Measurements from ENCODE around the gene MOB3B.
A peak's percentile ranks its signal among the peaks of the same experiment; 100 is the strongest.

MOB3B gene

DNA sequence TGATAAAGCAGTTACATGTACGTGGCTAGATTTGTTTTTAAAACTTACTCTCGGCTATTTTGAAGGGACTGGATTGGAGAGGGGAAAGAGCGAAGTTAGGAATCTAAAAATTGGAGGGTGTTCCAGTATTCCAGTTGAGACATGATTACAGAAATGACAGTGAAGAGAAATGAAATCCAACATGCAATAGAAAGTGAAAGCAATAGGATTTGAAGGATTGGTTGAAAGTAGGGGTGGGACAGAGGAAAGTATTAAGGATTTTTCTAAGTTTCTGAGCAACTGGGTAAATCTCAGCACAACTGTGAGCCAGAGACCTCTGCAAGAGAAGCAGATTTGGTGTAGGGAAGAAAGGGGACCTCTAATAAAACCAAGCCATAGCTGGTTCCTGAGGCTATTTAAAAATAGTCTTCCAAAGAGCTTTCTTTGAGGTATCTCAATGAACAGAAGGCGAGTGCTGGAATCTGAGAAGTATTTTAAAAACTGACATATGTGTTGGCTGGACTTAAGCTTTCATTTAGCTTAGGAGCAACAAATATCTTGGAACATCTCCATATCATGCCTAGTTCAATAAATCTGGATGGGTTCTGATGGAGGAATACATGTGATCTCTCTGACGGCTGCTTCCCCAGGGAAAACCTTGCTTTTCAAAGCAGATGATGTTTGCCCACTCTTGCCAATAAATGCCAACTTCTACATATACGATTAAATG, 115.9 kb downstream of the MOB3B start:
- no peak for ATAC-seq (ENCODE audit: low read depth)
- no peak overlapping the region for H3K4me3 Mint-ChIP-seq

DNA sequence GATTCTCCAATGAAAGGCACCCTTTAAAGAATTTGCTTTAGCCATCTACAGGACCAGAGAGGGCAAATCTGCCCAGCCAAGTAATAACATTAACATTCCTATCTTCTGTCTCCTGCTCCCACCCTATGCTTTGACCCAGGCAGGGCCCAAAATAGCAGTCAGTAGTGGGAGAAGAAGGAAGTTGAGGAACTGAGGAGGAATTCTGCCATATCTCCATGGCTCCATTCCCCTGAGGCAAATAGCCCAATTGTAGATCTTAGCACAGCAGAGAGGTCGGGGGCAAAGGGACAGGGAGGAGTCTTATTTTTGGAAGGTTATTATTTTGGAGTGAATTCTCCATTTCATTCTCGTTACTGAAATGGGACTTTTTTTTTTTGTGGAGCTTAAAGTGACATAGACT, 116.7 kb downstream of the MOB3B start:
- H3K4me1 Mint-ChIP-seq = peaks cover 17% of the 10 kb centered on the region
- H3K4me3 Mint-ChIP-seq = no peak overlapping the region
- H3K27ac Mint-ChIP-seq = no peak overlapping the region
- no peaks in the 10 kb centered on the region for H3K9me3 Mint-ChIP-seq
- no peaks in the 10 kb centered on the region for H3K27me3 Mint-ChIP-seq
- ATAC-seq (ENCODE audit: low read depth) (no peak), DNase-seq (ENCODE audit: low spot score in 2 of 2) (no peak)
- H3K36me3 Mint-ChIP-seq = peaks cover 1% of the 10 kb centered on the region

More for the DNA sequence above, 115.9 kb downstream of the MOB3B start:
- peak overlapping the region; percentile 4 for H3K27ac Mint-ChIP-seq
- no peaks in the 10 kb centered on the region for H3K27me3 Mint-ChIP-seq
- peaks cover 20% of the 10 kb centered on the region for H3K4me1 Mint-ChIP-seq
- no peaks in the 10 kb centered on the region for H3K9me3 Mint-ChIP-seq
- peaks cover 2% of the 10 kb centered on the region for H3K36me3 Mint-ChIP-seq
- no peak for DNase-seq (ENCODE audit: low spot score in 2 of 2)

DNA sequence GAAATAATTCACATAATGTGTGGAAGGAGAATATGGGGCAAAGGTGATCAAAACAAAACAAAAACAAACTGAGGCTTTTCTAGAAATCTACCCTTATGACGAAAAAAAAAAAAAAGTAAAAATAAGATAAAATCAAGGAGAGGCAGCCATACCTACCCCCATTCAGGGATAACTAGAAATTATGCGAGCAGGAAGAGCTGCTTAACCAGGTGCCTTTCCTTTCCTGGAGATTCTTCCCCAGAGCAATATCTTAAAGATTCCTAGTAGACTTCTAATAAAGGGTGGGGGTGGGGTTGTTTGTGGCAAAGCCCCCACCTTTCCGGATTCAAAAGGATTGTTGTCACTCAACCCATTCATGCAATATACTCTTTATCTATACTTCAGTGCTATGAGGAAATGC, 117.5 kb downstream of the MOB3B start:
- no peaks in the 10 kb centered on the region for H3K27me3 Mint-ChIP-seq
- H3K9me3 Mint-ChIP-seq = no peaks in the 10 kb centered on the region
- H3K27ac Mint-ChIP-seq = no peak overlapping the region
- H3K4me3 Mint-ChIP-seq = no peak overlapping the region
- peaks cover 15% of the 10 kb centered on the region for H3K4me1 Mint-ChIP-seq
- DNase-seq (ENCODE audit: low spot score in 2 of 2) (no peak), ATAC-seq (ENCODE audit: low read depth) (no peak)
- H3K36me3 Mint-ChIP-seq = peaks cover 1% of the 10 kb centered on the region

DNA sequence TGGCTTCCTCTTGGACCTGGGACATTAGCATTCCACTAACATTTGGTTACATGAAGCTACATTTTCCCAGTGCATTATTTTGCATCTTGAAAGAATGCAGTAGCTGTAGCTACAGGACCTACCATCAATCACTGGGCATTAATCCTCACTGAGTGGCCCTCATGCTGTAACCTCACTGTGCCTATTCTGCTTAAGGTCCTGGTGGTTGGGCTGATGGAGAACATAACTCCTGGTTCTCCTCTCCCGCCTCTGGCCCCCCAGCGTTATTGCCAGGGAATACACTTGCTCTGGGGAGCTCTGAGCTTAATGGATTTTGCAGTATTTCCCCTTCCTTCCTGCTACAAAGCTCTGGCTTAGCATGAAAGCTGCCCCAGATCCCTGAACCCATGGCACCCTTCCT, 121.1 kb downstream of the MOB3B start:
- DNase-seq (ENCODE audit: low spot score in 2 of 2) (no peak), ATAC-seq (ENCODE audit: low read depth) (no peak)
- H3K27me3 Mint-ChIP-seq = no peaks in the 10 kb centered on the region
- H3K4me3 Mint-ChIP-seq = no peak overlapping the region
- no peaks in the 10 kb centered on the region for H3K9me3 Mint-ChIP-seq
- H3K27ac Mint-ChIP-seq = no peak overlapping the region
- H3K36me3 Mint-ChIP-seq = peaks cover 6% of the 10 kb centered on the region
- peaks cover 21% of the 10 kb centered on the region for H3K4me1 Mint-ChIP-seq

DNA sequence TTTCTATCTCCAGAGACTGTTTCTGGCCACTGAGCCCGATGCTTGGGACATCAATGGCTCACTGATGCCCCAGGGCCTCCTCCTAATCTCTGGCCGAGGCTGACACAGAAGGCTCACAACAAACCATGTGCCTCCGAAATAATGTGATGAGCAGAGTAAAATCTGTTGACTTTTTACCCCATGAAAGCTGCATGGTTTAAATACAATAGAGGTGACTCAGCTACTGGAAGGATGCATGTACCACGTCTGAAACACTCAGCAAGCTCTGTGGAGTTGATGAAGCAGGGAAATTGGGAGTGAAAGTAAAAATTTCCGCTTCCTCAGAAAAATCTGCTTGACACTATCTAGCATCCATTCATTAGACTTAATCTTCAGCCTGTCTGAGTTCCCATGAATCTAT, 121.6 kb downstream of the MOB3B start:
- H3K4me3 Mint-ChIP-seq = no peak overlapping the region
- no peaks in the 10 kb centered on the region for H3K27me3 Mint-ChIP-seq
- H3K27ac Mint-ChIP-seq = no peak overlapping the region
- H3K4me1 Mint-ChIP-seq = peaks cover 20% of the 10 kb centered on the region
- H3K9me3 Mint-ChIP-seq = no peaks in the 10 kb centered on the region
- DNase-seq (ENCODE audit: low spot score in 2 of 2) = no peak
- peaks cover 6% of the 10 kb centered on the region for H3K36me3 Mint-ChIP-seq
- no peak for ATAC-seq (ENCODE audit: low read depth)

DNA sequence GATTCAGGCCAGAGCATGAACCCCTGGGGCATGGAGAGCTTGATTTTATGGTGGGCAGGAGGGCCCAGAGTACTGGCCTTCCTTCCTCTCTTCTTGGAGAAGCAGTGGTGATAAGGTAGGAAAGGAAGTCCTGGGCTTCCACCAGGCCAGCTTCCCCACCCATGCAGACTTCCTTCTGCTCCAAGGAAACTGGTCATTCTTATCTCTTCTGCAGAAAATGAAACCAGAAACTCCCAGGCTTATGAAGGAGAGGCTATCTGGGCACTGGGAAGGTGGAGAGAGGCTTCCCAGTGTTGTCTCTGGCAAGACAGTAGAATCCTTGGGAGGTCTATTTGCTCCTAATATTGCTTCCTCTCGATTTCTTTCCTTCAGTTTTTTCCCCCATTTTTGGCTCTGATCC, 122.1 kb downstream of the MOB3B start:
- Mint-ChIP-seq H3K9me3 (no peaks in the 10 kb centered on the region), H3K4me3 (no peak overlapping the region), H3K27me3 (no peaks in the 10 kb centered on the region), H3K27ac (no peak overlapping the region), H3K4me1 (peaks cover 19% of the 10 kb centered on the region), H3K36me3 (peaks cover 6% of the 10 kb centered on the region)
- no peak for ATAC-seq (ENCODE audit: low read depth)
- DNase-seq (ENCODE audit: low spot score in 2 of 2) = no peak

DNA sequence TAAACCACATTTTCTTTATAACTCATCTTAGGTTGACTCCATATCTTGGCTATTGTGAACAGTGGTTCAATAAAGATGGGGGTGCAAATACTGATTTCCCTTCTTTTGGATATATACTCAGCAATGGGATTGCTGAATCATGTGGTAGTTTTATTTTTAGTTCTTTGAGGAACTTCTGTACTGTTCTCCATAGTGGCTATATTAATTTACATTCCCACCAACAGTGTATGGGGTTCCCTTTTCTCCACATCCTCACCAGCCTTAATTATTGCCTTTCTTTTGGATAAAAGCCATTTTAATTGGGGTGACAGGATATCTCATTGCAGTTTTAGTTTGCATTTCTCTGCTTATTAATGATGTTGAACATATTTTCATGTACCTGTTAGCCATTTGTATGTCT, 125.0 kb downstream of the MOB3B start:
- Mint-ChIP-seq H3K4me3 (no peak overlapping the region), H3K4me1 (peaks cover 37% of the 10 kb centered on the region), H3K36me3 (peaks cover 6% of the 10 kb centered on the region)

DNA sequence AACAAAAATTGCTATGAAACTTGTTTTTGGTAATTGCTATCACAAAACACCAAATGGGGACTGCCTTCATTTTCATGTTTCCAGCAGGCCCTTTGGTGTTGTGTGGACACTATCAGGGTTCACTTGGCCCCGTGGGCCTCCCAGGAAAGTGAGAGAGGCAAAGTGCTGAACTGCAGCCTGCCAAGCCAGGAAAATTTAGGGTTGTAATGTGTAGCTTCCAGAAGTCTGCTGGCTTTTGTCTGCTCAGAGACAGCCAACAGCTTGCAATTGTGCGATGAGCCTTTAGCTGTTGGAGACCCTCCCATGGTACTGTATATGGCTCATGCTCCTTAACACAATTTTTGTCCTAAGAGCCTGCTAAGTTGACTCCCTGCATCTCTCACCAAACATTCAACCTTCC, 127.0 kb downstream of the MOB3B start:
- peak overlapping the region; percentile 37 for H3K27ac Mint-ChIP-seq
- peaks cover 5% of the 10 kb centered on the region for H3K36me3 Mint-ChIP-seq
- no peak overlapping the region for H3K4me3 Mint-ChIP-seq
- DNase-seq (ENCODE audit: low spot score in 2 of 2) (no peak), ATAC-seq (ENCODE audit: low read depth) (no peak)
- H3K9me3 Mint-ChIP-seq = no peaks in the 10 kb centered on the region
- H3K4me1 Mint-ChIP-seq = peaks cover 40% of the 10 kb centered on the region
- no peaks in the 10 kb centered on the region for H3K27me3 Mint-ChIP-seq

More for the DNA sequence above, 125.0 kb downstream of the MOB3B start:
- Mint-ChIP-seq H3K27me3 (no peaks in the 10 kb centered on the region), H3K27ac (no peak overlapping the region), H3K9me3 (no peaks in the 10 kb centered on the region)
- DNase-seq (ENCODE audit: low spot score in 2 of 2) (no peak), ATAC-seq (ENCODE audit: low read depth) (no peak)

DNA sequence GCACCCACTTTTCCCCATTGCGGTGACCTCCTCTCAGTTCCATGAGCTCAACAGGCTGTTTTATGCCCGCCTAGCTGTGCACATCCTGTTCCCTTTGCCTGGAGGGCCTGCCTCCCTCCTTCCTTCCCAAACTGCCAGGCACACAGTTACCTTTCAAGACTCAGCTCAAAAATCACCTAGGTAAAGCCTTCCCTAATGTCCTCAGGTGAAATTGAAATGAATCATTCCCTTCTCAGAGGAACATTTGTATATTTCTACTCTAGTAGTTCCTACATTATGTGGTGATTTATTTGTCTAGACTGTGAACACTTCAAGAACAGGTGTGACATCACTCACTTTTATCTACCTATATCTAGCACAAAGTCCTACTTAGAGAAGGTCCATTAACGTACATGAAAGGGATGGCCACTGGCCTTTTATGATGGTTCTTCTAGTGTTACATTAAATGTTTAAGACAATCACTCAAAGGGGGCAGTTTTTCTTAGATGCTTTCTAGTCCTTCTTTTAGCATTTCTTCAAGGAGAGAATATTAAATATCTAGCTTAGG, 129.2 kb downstream of the MOB3B start:
- peaks cover 41% of the 10 kb centered on the region for H3K4me1 Mint-ChIP-seq
- ATAC-seq (ENCODE audit: low read depth) (no peak), DNase-seq (ENCODE audit: low spot score in 2 of 2) (no peak)
- no peaks in the 10 kb centered on the region for H3K27me3 Mint-ChIP-seq
- no peak overlapping the region for H3K4me3 Mint-ChIP-seq
- H3K27ac Mint-ChIP-seq = no peak overlapping the region
- H3K9me3 Mint-ChIP-seq = no peaks in the 10 kb centered on the region
- peaks cover under 1% of the 10 kb centered on the region for H3K36me3 Mint-ChIP-seq

DNA sequence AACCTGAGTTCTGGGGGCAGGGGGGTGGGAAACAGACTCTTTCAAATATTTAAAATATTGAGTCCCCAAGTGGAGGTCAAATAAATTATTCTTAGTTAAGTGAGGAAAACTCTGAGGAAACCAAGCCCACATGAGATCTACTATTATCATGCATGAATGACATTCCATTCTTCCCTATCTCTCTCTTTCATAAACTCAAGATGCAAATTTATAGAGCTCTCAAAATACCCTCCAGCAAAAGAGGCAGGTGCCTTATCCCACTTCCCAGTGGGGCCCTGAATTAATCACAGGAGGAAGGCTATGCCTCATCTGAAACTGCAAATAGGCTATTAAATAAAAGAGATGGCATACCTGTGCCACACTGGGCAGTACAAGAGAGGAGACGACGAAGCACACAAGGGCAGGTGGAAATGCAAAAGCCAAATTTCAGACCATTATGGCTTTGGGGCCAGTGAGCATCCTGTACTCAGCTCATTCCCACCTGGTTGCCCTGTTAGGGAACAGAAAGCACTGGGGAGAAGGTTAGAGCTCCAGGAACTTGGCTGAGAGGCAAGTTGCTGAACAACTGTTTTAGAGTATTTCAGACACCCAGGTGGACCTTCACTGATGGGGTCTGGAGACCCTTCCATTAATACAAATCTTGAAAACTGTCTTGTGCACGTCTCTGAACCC, 130.5 kb downstream of the MOB3B start:
- H3K4me1 Mint-ChIP-seq = peaks cover 45% of the 10 kb centered on the region
- no peak overlapping the region for H3K27ac Mint-ChIP-seq
- no peak overlapping the region for H3K4me3 Mint-ChIP-seq
- H3K36me3 Mint-ChIP-seq = no peaks in the 10 kb centered on the region
- no peak for DNase-seq (ENCODE audit: low spot score in 2 of 2)
- peak; percentile 38 for ATAC-seq (ENCODE audit: low read depth)
- H3K9me3 Mint-ChIP-seq = no peaks in the 10 kb centered on the region
- no peaks in the 10 kb centered on the region for H3K27me3 Mint-ChIP-seq

DNA sequence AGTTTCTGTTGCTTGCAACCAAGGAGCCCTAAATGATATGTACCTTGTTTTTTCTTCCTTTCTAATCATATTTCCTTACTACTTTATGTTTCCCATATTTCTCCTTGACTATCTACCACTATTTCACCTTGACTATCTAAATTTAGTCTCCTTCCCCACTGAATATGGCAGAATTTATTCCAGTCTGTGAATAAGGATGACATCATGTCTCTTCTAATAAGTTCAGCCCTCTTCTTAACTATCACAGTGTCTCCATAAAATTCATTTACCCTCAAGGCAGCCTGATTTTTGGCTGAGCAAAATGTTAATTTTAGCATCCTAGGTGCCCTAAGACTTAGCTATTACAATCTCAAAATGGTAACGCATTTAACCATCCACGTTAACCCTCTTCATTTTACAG, 133.1 kb downstream of the MOB3B start:
- Mint-ChIP-seq H3K27ac (no peak overlapping the region), H3K36me3 (no peaks in the 10 kb centered on the region), H3K4me1 (peaks cover 48% of the 10 kb centered on the region), H3K27me3 (no peaks in the 10 kb centered on the region), H3K9me3 (no peaks in the 10 kb centered on the region), H3K4me3 (no peak overlapping the region)
- DNase-seq (ENCODE audit: low spot score in 2 of 2) (no peak), ATAC-seq (ENCODE audit: low read depth) (no peak)

DNA sequence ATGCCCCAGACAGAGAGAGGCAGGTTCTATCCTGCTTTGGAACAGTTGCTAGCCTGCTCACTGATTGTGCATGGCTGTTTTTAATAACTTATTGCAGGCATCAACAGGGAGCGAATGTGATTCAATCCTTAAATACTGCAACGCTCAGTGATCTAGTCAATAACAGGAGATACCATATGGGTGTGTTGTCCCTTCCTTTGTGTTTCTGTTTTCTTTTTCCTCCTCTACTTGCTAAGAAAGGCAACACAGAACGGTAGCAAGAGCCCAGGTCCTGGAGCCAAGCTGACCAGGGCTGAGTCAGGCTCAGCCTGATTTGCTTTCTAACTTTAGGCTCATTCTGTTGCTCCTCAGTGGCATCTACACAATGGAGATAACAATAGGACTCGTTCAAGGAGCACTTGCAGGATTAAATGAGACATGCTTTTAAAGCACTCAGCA, 134.1 kb downstream of the MOB3B start:
- no peaks in the 10 kb centered on the region for H3K9me3 Mint-ChIP-seq
- H3K27me3 Mint-ChIP-seq = no peaks in the 10 kb centered on the region
- H3K4me1 Mint-ChIP-seq = peaks cover 46% of the 10 kb centered on the region
- H3K36me3 Mint-ChIP-seq = no peaks in the 10 kb centered on the region
- ATAC-seq (ENCODE audit: low read depth) = no peak
- no peak for DNase-seq (ENCODE audit: low spot score in 2 of 2)
- H3K27ac Mint-ChIP-seq = no peak overlapping the region
- no peak overlapping the region for H3K4me3 Mint-ChIP-seq

DNA sequence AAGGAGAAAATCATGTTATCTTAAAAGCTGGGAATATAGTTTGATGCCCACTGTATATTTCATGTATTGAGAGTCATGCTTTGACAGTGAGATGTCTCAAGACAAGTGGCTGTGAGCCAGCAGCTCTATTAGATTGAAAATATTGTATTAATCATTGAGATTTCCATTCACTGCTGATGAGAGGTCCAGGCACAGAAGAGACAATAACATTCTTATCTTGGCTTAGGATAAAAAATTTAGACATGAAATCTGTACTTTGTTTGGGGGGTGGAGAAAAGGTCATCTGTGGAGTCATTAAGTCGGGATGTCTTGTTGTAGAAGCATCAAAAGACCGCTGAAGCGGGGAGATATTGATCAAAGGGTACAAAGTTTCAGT, 134.8 kb downstream of the MOB3B start:
- H3K36me3 Mint-ChIP-seq = no peaks in the 10 kb centered on the region
- no peaks in the 10 kb centered on the region for H3K9me3 Mint-ChIP-seq
- ATAC-seq (ENCODE audit: low read depth) (no peak), DNase-seq (ENCODE audit: low spot score in 2 of 2) (no peak)
- no peak overlapping the region for H3K27ac Mint-ChIP-seq
- H3K4me1 Mint-ChIP-seq = peaks cover 40% of the 10 kb centered on the region
- no peak overlapping the region for H3K4me3 Mint-ChIP-seq
- no peaks in the 10 kb centered on the region for H3K27me3 Mint-ChIP-seq

DNA sequence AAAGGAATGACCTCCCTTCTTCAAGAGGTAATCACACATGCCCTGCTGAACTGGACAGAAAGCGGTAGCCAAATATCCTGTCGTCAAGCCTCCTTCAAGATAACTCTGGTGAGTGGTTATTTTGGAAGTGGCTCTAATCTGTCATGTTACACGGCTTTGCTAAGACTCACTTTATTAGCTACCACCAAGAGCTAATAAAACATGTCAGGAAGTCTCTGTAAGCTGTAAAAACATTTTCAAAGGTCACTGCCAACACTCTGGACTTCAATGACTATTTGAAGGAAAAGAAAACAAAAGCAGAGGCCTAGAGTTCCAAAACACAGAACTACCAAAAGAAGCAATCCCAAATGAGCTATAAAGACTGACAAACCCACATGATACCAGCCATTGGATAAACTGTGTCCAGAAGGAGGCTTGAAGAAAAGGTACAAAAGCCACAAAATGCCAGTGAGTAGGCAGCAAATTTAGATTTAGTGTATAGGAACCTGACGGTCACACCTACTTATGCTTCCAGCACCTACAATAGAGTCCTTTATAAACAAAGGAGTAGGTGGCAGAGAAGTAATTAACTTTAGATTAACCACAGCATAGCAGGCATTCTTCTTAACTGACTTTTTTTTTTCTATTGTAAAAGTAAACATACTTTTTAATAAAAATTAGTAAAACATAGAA, 135.3 kb downstream of the MOB3B start:
- Mint-ChIP-seq H3K27me3 (no peaks in the 10 kb centered on the region), H3K36me3 (no peaks in the 10 kb centered on the region), H3K9me3 (no peaks in the 10 kb centered on the region), H3K27ac (peak overlapping the region; percentile 25), H3K4me1 (peaks cover 37% of the 10 kb centered on the region), H3K4me3 (no peak overlapping the region)
- no peak for ATAC-seq (ENCODE audit: low read depth)
- DNase-seq (ENCODE audit: low spot score in 2 of 2) = no peak

Measured in memory B cell (primary cell).